HepG2 (cell line): ENCODE results near the gene ZDHHC16. TPM values are rescaled to one million over a fixed set of nuclear protein-coding genes. Genes with fewer than 3 reads are reported as not detected.

Source experiments
- FOXC1 ChIP-seq: sonication (generic); formaldehyde crosslinking; IDR thresholded peaks from 2 replicates; pipeline ENCODE4 v1.8.0; 2022; ENCODE audit warnings: mild to moderate bottlenecking, missing genetic modification reagents, borderline replicate concordance
- JUNB ChIP-seq: sonication (generic); formaldehyde crosslinking; IDR thresholded peaks from 2 replicates; pipeline ENCODE4 v1.8.0; 2022; ENCODE audit warnings: missing genetic modification reagents, mild to moderate bottlenecking, borderline replicate concordance
- NR3C1 ChIP-seq: sonication (generic); formaldehyde crosslinking; IDR thresholded peaks from 2 replicates; pipeline ENCODE4 v1.4.0; 2020; ENCODE audit warnings: missing genetic modification reagents
- PAXIP1 ChIP-seq: sonication (generic); formaldehyde crosslinking; conservative IDR thresholded peaks from 2 replicates; pipeline ENCODE4 v1.4.0; 2020; ENCODE audit warnings: mild to moderate bottlenecking, missing genetic modification reagents, moderate library complexity
- ZBTB44 ChIP-seq: sonication (generic); formaldehyde crosslinking; IDR thresholded peaks from 2 replicates; pipeline ENCODE4 v1.4.0; 2020; ENCODE audit warnings: missing genetic modification reagents
- ZNF12 ChIP-seq: sonication (generic); formaldehyde crosslinking; IDR thresholded peaks from 2 replicates; pipeline ENCODE4 v1.5.0; 2020; ENCODE audit warnings: missing genetic modification reagents
- ZNF207 ChIP-seq: fragments of 450-650 bp; IDR thresholded peaks from 2 replicates; pipeline ENCODE4 v1.6.1; 2016; ENCODE audit warnings: antibody characterized with exemption, borderline replicate concordance
- ZNF383 ChIP-seq: sonication (generic); formaldehyde crosslinking; IDR thresholded peaks from 2 replicates; pipeline ENCODE4 v1.4.0; 2020; ENCODE audit warnings: missing genetic modification reagents, mild to moderate bottlenecking, borderline replicate concordance
- ZNF44 ChIP-seq: sonication (generic); formaldehyde crosslinking; IDR thresholded peaks from 2 replicates; pipeline ENCODE4 v1.5.1; 2020; ENCODE audit warnings: mild to moderate bottlenecking, missing genetic modification reagents
- ZNF670 ChIP-seq: sonication (generic); formaldehyde crosslinking; IDR thresholded peaks from 2 replicates; pipeline ENCODE4 v1.8.0; 2022; ENCODE audit warnings: mild to moderate bottlenecking, missing genetic modification reagents, borderline replicate concordance
- ZNF792 ChIP-seq: IDR thresholded peaks from 2 replicates; pipeline ENCODE4 v1.6.1; 2016
- polyA plus RNA-seq, 8 experiments: library from polyadenylated mRNA; depleted of rRNA in 3 of 8; stranded (reverse) in 7 of 8; unstranded in 1 of 8; fragments of >200 nt; fragmentation: Illumina TruSeq in 4 of 8; extraction: Trizol in 4 of 8; gene quantifications; 2 replicates each; pipeline versions ENCODE4 v1.2.1 to v1.2.3, GENCODE V29; 2011 to 2016; ENCODE audit warnings: low read depth in 4 of 8, missing spikeins in 1 of 8, mixed read lengths in 1 of 8; ENCODE audit not compliant: insufficient read depth in 1 of 8
- total RNA-seq, 5 experiments: library from RNA; depleted of rRNA; stranded (reverse); fragments of >200 nt; fragmentation: Illumina TruSeq; extraction: Trizol; gene quantifications; 2 replicates each; pipeline ENCODE4 v1.2.3, GENCODE V29; 2016; ENCODE audit warnings: low read depth in 1 of 5
- TF ChIP-seq, protein P1 (sequence below): sonication (generic); formaldehyde crosslinking; IDR thresholded peaks from 2 replicates; pipeline ENCODE4 v1.9.0; 2021; ENCODE audit warnings: missing genetic modification reagents, borderline replicate concordance
- TF ChIP-seq, protein P2 (sequence below): sonication (generic); formaldehyde crosslinking; IDR thresholded peaks from 2 replicates; pipeline ENCODE4 v1.4.0; 2020; ENCODE audit warnings: missing genetic modification reagents
- TF ChIP-seq, protein P3 (sequence below): IDR thresholded peaks from 2 replicates; pipeline ENCODE4 v1.6.1; 2016; ENCODE audit warnings: low read depth
- TF ChIP-seq, protein P4 (sequence below): conservative IDR thresholded peaks from 2 replicates; pipeline ENCODE4 v1.6.1; 2018; ENCODE audit warnings: missing genetic modification reagents
- TF ChIP-seq, protein P5 (sequence below): sonication (generic); formaldehyde crosslinking; IDR thresholded peaks from 2 replicates; pipeline ENCODE4 v1.5.1; 2020; ENCODE audit warnings: missing genetic modification reagents, mild to moderate bottlenecking, borderline replicate concordance

The ZDHHC16 gene
- total and polyA plus RNA-seq, 2 of the 13 experiments (the other 11 are each of a cell fraction or from before 2014, with no cell fraction given): 40.8 to 41.8 TPM

DNA sequence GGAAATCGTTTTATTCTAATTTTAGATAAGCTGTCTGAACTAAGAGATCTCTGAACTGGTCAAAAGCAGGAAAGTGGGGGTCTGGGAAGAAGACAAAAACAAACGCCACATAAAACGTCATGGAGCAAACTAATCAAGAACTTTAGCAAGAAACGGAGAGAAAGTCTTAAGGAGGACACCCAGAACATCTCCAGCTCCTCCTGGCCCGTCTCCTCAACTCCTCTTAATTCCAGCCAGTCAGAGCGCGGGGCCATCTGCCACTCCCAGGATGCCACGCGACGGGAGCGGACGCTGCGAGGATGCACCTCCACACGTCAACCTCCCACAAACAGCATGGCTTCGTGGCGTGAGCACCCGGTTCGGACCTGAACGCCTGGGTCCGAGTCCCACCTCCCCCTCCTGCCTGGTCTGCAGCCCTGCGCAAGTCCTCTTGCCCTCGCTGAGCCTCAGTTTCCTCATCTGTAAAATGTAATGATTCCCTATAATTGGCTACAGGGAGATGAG lies 51.6 kb downstream of the ZDHHC16 start (continued):
- TF ChIP-seq, protein P1, sequence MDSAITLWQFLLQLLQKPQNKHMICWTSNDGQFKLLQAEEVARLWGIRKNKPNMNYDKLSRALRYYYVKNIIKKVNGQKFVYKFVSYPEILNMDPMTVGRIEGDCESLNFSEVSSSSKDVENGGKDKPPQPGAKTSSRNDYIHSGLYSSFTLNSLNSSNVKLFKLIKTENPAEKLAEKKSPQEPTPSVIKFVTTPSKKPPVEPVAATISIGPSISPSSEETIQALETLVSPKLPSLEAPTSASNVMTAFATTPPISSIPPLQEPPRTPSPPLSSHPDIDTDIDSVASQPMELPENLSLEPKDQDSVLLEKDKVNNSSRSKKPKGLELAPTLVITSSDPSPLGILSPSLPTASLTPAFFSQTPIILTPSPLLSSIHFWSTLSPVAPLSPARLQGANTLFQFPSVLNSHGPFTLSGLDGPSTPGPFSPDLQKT (CRISPR knock-in tag): no peak
- TF ChIP-seq, protein P2, sequence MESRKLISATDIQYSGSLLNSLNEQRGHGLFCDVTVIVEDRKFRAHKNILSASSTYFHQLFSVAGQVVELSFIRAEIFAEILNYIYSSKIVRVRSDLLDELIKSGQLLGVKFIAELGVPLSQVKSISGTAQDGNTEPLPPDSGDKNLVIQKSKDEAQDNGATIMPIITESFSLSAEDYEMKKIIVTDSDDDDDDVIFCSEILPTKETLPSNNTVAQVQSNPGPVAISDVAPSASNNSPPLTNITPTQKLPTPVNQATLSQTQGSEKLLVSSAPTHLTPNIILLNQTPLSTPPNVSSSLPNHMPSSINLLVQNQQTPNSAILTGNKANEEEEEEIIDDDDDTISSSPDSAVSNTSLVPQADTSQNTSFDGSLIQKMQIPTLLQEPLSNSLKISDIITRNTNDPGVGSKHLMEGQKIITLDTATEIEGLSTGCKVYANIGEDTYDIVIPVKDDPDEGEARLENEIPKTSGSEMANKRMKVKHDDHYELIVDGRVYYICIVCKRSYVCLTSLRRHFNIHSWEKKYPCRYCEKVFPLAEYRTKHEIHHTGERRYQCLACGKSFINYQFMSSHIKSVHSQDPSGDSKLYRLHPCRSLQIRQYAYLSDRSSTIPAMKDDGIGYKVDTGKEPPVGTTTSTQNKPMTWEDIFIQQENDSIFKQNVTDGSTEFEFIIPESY: no peak
- TF ChIP-seq, protein P3, sequence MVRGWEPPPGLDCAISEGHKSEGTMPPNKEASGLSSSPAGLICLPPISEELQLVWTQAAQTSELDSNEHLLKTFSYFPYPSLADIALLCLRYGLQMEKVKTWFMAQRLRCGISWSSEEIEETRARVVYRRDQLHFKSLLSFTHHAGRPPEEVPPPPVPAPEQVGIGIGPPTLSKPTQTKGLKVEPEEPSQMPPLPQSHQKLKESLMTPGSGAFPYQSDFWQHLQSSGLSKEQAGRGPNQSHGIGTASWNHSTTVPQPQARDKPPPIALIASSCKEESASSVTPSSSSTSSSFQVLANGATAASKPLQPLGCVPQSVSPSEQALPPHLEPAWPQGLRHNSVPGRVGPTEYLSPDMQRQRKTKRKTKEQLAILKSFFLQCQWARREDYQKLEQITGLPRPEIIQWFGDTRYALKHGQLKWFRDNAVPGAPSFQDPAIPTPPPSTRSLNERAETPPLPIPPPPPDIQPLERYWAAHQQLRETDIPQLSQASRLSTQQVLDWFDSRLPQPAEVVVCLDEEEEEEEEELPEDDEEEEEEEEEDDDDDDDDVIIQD (CRISPR knock-in tag): no peak
- TF ChIP-seq ZNF792 (CRISPR knock-in tag) (peak; percentile 17; the same call in 1 of the 2 replicates), PAXIP1 (CRISPR knock-in tag) (0 out of 2 replicates have a peak, but pooled peaks have one; percentile 34), ZBTB44 (CRISPR knock-in tag) (no peak), ZNF12 (CRISPR knock-in tag) (no peak), ZNF207 (no peak), ZNF670 (CRISPR knock-in tag) (no peak), ZNF44 (no peak), FOXC1 (CRISPR knock-in tag) (no peak; the same call in 1 of the 2 replicates), NR3C1 (CRISPR knock-in tag) (no peak), ZNF383 (CRISPR knock-in tag) (no peak), JUNB (CRISPR knock-in tag) (no peak)
- TF ChIP-seq, protein P4, sequence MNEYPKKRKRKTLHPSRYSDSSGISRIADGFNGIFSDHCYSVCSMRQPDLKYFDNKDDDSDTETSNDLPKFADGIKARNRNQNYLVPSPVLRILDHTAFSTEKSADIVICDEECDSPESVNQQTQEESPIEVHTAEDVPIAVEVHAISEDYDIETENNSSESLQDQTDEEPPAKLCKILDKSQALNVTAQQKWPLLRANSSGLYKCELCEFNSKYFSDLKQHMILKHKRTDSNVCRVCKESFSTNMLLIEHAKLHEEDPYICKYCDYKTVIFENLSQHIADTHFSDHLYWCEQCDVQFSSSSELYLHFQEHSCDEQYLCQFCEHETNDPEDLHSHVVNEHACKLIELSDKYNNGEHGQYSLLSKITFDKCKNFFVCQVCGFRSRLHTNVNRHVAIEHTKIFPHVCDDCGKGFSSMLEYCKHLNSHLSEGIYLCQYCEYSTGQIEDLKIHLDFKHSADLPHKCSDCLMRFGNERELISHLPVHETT (CRISPR knock-in tag): no peak
- TF ChIP-seq, protein P5, sequence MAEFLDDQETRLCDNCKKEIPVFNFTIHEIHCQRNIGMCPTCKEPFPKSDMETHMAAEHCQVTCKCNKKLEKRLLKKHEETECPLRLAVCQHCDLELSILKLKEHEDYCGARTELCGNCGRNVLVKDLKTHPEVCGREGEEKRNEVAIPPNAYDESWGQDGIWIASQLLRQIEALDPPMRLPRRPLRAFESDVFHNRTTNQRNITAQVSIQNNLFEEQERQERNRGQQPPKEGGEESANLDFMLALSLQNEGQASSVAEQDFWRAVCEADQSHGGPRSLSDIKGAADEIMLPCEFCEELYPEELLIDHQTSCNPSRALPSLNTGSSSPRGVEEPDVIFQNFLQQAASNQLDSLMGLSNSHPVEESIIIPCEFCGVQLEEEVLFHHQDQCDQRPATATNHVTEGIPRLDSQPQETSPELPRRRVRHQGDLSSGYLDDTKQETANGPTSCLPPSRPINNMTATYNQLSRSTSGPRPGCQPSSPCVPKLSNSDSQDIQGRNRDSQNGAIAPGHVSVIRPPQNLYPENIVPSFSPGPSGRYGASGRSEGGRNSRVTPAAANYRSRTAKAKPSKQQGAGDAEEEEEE: no peak
